HFF-Myc (cell line): ENCODE data around the gene NTSR2.

Experiments
- DNase-seq: peaks from one replicate; pipeline ENCODE4 v3.0.0-alpha.2; 2011; ENCODE audit warnings: low read depth; ENCODE audit errors: extremely low read depth
- H3K4me3 ChIP-seq: replicated peaks from 2 replicates; pipeline ENCODE4 v1.5.1; 2011; ENCODE audit warnings: low read depth, mild to moderate bottlenecking, control low read depth, low read length
- CTCF ChIP-seq: IDR thresholded peaks from 2 replicates; pipeline ENCODE4 v1.5.1; 2012; ENCODE audit warnings: mild to moderate bottlenecking, low read depth, low read length, control low read depth; ENCODE audit errors: missing control alignments

NTSR2 gene

GRCh38 chr2:11672407-11672806, 2.4 kb upstream of the NTSR2 start:
- DNase-seq = no peak
- no peak overlapping the region for H3K4me3 ChIP-seq
- no peak for TF ChIP-seq CTCF

GRCh38 chr2:11667866-11668637, 1.9 kb downstream of the NTSR2 start:
- H3K4me3 ChIP-seq = no peak overlapping the region
- DNase-seq = no peak
- TF ChIP-seq CTCF = no peak

DNA sequence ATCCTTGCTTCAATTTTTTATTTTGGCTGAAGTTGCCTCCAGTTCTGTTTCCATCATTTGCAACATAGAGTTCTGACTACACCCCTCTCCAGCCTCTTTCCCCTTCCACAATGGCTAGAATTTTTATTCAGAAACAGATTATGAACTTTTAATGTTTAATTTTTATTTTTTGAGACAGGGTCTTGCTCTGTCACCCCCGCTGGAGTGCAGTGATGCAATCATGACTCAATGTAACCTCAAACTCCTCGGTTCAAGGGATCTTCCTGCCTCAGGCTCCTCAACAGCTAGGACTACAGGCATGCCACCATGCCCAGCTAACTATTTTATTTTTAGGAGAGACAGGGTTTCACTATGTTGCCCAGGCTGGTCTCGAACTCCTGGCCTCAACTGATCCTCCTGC, 2.8 kb downstream of the NTSR2 start:
- H3K4me3 ChIP-seq = no peak overlapping the region
- DNase-seq = no peak
- TF ChIP-seq CTCF = no peak

- no peak overlapping the region for H3K4me3 ChIP-seq
- DNase-seq = no peak
- no peak for TF ChIP-seq CTCF
These were observed 4.3 kb downstream of the NTSR2 start for GRCh38 chr2:11665510-11666362.

GRCh38 chr2:11665028-11665427, 5.0 kb downstream of the NTSR2 start:
- H3K4me3 ChIP-seq = no peak overlapping the region
- DNase-seq = no peak
- TF ChIP-seq CTCF = no peak

- no peak for TF ChIP-seq CTCF
- H3K4me3 ChIP-seq = no peak overlapping the region
- peak; percentile 46 for DNase-seq
These were observed 6.6 kb downstream of the NTSR2 start for GRCh38 chr2:11663427-11663826.
